Liver (tissue), 9 donors: ENCODE data around the gene CABP4. TPM values are rescaled to one million over a fixed set of nuclear protein-coding genes. Genes with fewer than 3 reads are reported as not detected.

Source experiments
- DNase-seq: peaks from one replicate; pipeline ENCODE4 v3.0.0-alpha.2; 2017; ENCODE audit warnings: low spot score
- H3K27ac ChIP-seq, 2 donors: one replicate each; pipeline ENCODE4 v1.7.0; 2013; ENCODE audit warnings: inconsistent platforms in 2 of 2, low read length in 2 of 2, control low read depth in 1 of 2, low read depth in 1 of 2, mild to moderate bottlenecking in 1 of 2
- H3K27me3 ChIP-seq, 4 donors: one replicate each; pipeline versions ENCODE4 v1.6.1 to v1.7.0; 2013; ENCODE audit warnings: low read length in 3 of 4, inconsistent platforms in 1 of 4, mild to moderate bottlenecking in 1 of 4, moderate library complexity in 1 of 4; ENCODE audit not compliant: control insufficient read depth in 4 of 4, insufficient read depth in 4 of 4
- H3K36me3 ChIP-seq, 4 donors: one replicate each; pipeline versions ENCODE4 v1.6.1 to v1.7.0; 2013; ENCODE audit warnings: low read length in 3 of 4, mild to moderate bottlenecking in 3 of 4, low read depth in 1 of 4, moderate library complexity in 1 of 4; ENCODE audit not compliant: control insufficient read depth in 4 of 4, insufficient read depth in 3 of 4
- H3K4me1 ChIP-seq, 4 donors: one replicate each; pipeline versions ENCODE4 v1.6.1 to v1.7.0; 2013; ENCODE audit warnings: low read length in 3 of 4, mild to moderate bottlenecking in 3 of 4, moderate library complexity in 1 of 4; ENCODE audit not compliant: control insufficient read depth in 4 of 4, insufficient read depth in 4 of 4
- H3K4me3 ChIP-seq, 3 donors: one replicate each; pipeline versions ENCODE4 v1.6.1 to v1.7.0; 2013; ENCODE audit warnings: low read length in 3 of 3, control low read depth in 1 of 3, low read depth in 1 of 3, mild to moderate bottlenecking in 1 of 3
- H3K9ac ChIP-seq, 2 donors: one replicate each; pipeline ENCODE4 v1.7.0; 2013; ENCODE audit warnings: low read length in 2 of 2, mild to moderate bottlenecking in 2 of 2, moderate library complexity in 2 of 2, control low read depth in 1 of 2, low read depth in 1 of 2
- H3K9me3 ChIP-seq, 4 donors: one replicate each; pipeline versions ENCODE4 v1.6.1 to v1.7.0; 2013; ENCODE audit warnings: low read length in 3 of 4; ENCODE audit not compliant: control insufficient read depth in 4 of 4
- EGR1 ChIP-seq, 2 donors: IDR thresholded peaks; 2 replicates each; pipeline ENCODE4 v1.6.1; 2016 to 2018; ENCODE audit warnings: antibody characterized with exemption in 2 of 2, low read depth in 2 of 2
- FOXA1 ChIP-seq: IDR thresholded peaks from 2 replicates; pipeline ENCODE4 v1.6.1; 2016; ENCODE audit warnings: antibody characterized with exemption
- FOXA2 ChIP-seq: IDR thresholded peaks from 2 replicates; pipeline ENCODE4 v1.6.1; 2016; ENCODE audit warnings: antibody characterized with exemption
- GABPA ChIP-seq, 2 donors: IDR thresholded peaks in 1 of 2; conservative IDR thresholded peaks in 1 of 2; 2 replicates each; pipeline ENCODE4 v1.6.1; 2016; ENCODE audit warnings: antibody characterized with exemption in 2 of 2, mild to moderate bottlenecking in 1 of 2, moderate library complexity in 1 of 2
- HNF4A ChIP-seq, 2 donors: conservative IDR thresholded peaks; 2 replicates each; pipeline ENCODE4 v1.6.1; 2016; ENCODE audit warnings: antibody characterized with exemption in 2 of 2, mild to moderate bottlenecking in 2 of 2
- HNF4G ChIP-seq: IDR thresholded peaks from 2 replicates; pipeline ENCODE4 v1.6.1; 2016; ENCODE audit warnings: antibody characterized with exemption
- JUND ChIP-seq, 2 donors: IDR thresholded peaks; 2 replicates each; pipeline ENCODE4 v1.6.1; 2016; ENCODE audit warnings: antibody characterized with exemption in 2 of 2
- NR2F2 ChIP-seq: IDR thresholded peaks from 2 replicates; pipeline ENCODE4 v1.6.1; 2016; ENCODE audit warnings: antibody characterized with exemption
- RAD21 ChIP-seq, 2 donors: IDR thresholded peaks; 2 replicates each; pipeline ENCODE4 v1.6.1; 2016; ENCODE audit warnings: antibody characterized with exemption in 2 of 2, mild to moderate bottlenecking in 2 of 2
- RXRA ChIP-seq, 2 donors: IDR thresholded peaks; 2 replicates each; pipeline ENCODE4 v1.6.1; 2017 to 2018; ENCODE audit warnings: antibody characterized with exemption in 2 of 2, mild to moderate bottlenecking in 1 of 2
- SP1 ChIP-seq: IDR thresholded peaks from 2 replicates; pipeline ENCODE4 v1.6.1; 2018; ENCODE audit warnings: antibody characterized with exemption, mild to moderate bottlenecking
- TAF1 ChIP-seq: conservative IDR thresholded peaks from 2 replicates; pipeline ENCODE4 v1.6.1; 2016; ENCODE audit warnings: antibody characterized with exemption, mild to moderate bottlenecking
- YY1 ChIP-seq: IDR thresholded peaks from 2 replicates; pipeline ENCODE4 v1.6.1; 2016; ENCODE audit warnings: antibody characterized with exemption, mild to moderate bottlenecking
- WGBS: extraction: QIAGEN DNeasy Blood & Tissue Kit; methylation state at CpG from one replicate; pipeline ENCODE4 v1.1.7; 2013; 5-methylcytosine and 5-hydroxymethylcytosine counted together
- polyA plus RNA-seq, 2 donors: library from polyadenylated mRNA; stranded (reverse) in 1 of 2; unstranded in 1 of 2; fragments of 200-250 nt in 1 of 2; fragments of >200 nt in 1 of 2; fragmentation: Nextera tagmentation in 1 of 2; extraction: Ambion mirVana in 1 of 2; gene quantifications; one replicate each; pipeline versions ENCODE4 v1.2.1 to v1.2.3, GENCODE V29; 2013 to 2015
- total RNA-seq, 2 donors: library from RNA; depleted of rRNA; stranded (reverse); fragments of >200 nt; gene quantifications; one replicate each; pipeline ENCODE4 v1.2.3, GENCODE V29; 2014
- TF ChIP-seq, protein P1 (sequence below): IDR thresholded peaks from 2 replicates; pipeline ENCODE4 v1.6.1; 2016; ENCODE audit warnings: antibody characterized with exemption
- TF ChIP-seq, protein P2 (sequence below): IDR thresholded peaks from 2 replicates; pipeline ENCODE4 v1.6.1; 2016; ENCODE audit warnings: antibody characterized with exemption
- TF ChIP-seq, protein P3 (sequence below): fragments of 150-350 bp; IDR thresholded peaks from 2 replicates; pipeline ENCODE4 v1.5.1; 2017; ENCODE audit warnings: improper control_type of control experiment, low read depth, low read length; ENCODE audit not compliant: missing input control
- TF ChIP-seq, protein P4 (sequence below): IDR thresholded peaks from 2 replicates; pipeline ENCODE4 v1.6.1; 2016; ENCODE audit warnings: antibody characterized with exemption
- donor health status: healthy.
- donor health status: healthy.
- donor health status: healthy.
- donor health status: healthy.
- donor health status: healthy.

Gene CABP4
- total and polyA plus RNA-seq, 4 donors, result 0.85 to 2.9 (median 1.6) TPM

DNA sequence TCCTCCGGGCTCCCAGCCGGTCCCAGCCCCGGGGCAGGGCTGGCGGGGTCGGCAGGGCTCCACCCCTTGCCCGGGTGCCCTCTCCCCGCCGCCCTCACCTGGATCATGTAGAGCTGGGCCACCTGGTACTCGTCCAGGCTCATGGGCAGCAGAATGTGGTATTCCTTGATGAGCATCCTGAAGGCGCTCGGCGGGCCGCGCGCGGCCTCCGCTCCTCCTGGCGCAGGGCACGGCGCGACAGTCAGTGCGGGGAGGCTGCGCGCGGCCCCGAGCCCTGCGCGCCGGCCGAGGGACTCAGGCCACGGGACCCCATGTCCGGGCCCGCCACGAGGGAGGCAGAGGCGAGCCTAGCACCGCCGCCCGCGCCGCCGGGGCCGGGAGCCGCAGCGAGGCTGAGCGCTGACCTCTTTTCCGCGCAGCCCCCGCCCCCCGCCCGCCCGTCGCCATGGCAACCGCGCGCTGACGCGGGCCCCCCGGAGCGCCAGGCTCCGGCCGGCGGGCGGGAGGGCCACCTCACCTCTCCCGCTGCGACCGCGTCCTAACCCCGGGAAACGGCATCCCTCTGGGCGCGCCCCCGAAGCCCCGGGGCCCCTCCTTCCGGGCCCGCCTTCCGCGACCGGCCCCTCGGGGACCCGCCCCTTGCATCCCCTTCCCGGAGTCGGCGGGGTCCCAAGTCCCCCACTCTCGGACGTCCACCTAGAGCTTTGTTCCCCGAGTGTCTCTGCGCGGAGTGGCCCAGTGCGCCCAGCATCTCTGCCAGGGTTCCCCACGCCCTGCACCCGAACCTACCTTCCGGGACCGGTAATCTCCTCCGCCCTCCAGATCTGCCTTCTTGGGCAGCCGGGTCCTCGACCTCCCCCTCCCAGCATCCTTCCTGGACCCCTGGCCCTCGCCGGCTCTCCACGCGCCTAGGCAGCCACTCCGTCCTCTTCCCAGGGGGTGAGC lies 49.1 kb downstream of the CABP4 start:
- Histone ChIP-seq H3K9ac (peak overlapping the region; percentile 22 to 30), H3K27ac (peak overlapping the region; percentile 96 to 100), H3K4me1 (peaks cover 8 to 44% (median 26%) of the 10 kb centered on the region in 4 donors), H3K9me3 (no peaks in the 10 kb centered on the region), H3K36me3 (peaks cover 0 to 2% (median 0%) of the 10 kb centered on the region in 4 donors), H3K4me3 (peak overlapping the region in 2 of 3 donors; percentile 63 to 69), H3K27me3 (no peaks in the 10 kb centered on the region)
- 10% methylated on average over 101 of the region's 101 CpGs for WGBS
- no peak for DNase-seq
- TF ChIP-seq JUND (IDR thresholded peaks at IDR 0.05) (no peak), FOXA1 (no peak), HNF4G (no peak), NR2F2 (no peak), GABPA (IDR thresholded peaks at IDR 0.05 in 1 of 2, conservative IDR thresholded peaks at IDR 0.05 in 1 of 2) (no peak), YY1 (no peak), TAF1 (no peak), EGR1 (IDR thresholded peaks at IDR 0.05; ENCODE audit: low read depth in 2 of 2) (no peak), SP1 (no peak), FOXA2 (no peak), RAD21 (IDR thresholded peaks at IDR 0.05) (no peak), HNF4A (conservative IDR thresholded peaks at IDR 0.05) (no peak), RXRA (IDR thresholded peaks at IDR 0.05) (no peak)
- TF ChIP-seq, protein P1, sequence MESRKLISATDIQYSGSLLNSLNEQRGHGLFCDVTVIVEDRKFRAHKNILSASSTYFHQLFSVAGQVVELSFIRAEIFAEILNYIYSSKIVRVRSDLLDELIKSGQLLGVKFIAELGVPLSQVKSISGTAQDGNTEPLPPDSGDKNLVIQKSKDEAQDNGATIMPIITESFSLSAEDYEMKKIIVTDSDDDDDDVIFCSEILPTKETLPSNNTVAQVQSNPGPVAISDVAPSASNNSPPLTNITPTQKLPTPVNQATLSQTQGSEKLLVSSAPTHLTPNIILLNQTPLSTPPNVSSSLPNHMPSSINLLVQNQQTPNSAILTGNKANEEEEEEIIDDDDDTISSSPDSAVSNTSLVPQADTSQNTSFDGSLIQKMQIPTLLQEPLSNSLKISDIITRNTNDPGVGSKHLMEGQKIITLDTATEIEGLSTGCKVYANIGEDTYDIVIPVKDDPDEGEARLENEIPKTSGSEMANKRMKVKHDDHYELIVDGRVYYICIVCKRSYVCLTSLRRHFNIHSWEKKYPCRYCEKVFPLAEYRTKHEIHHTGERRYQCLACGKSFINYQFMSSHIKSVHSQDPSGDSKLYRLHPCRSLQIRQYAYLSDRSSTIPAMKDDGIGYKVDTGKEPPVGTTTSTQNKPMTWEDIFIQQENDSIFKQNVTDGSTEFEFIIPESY, result no peak
- TF ChIP-seq, protein P2, sequence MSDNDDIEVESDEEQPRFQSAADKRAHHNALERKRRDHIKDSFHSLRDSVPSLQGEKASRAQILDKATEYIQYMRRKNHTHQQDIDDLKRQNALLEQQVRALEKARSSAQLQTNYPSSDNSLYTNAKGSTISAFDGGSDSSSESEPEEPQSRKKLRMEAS, result no peak
- TF ChIP-seq, protein P3, sequence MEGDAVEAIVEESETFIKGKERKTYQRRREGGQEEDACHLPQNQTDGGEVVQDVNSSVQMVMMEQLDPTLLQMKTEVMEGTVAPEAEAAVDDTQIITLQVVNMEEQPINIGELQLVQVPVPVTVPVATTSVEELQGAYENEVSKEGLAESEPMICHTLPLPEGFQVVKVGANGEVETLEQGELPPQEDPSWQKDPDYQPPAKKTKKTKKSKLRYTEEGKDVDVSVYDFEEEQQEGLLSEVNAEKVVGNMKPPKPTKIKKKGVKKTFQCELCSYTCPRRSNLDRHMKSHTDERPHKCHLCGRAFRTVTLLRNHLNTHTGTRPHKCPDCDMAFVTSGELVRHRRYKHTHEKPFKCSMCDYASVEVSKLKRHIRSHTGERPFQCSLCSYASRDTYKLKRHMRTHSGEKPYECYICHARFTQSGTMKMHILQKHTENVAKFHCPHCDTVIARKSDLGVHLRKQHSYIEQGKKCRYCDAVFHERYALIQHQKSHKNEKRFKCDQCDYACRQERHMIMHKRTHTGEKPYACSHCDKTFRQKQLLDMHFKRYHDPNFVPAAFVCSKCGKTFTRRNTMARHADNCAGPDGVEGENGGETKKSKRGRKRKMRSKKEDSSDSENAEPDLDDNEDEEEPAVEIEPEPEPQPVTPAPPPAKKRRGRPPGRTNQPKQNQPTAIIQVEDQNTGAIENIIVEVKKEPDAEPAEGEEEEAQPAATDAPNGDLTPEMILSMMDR, result no peak
- TF ChIP-seq, protein P4, sequence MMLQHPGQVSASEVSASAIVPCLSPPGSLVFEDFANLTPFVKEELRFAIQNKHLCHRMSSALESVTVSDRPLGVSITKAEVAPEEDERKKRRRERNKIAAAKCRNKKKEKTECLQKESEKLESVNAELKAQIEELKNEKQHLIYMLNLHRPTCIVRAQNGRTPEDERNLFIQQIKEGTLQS, result no peak

DNA sequence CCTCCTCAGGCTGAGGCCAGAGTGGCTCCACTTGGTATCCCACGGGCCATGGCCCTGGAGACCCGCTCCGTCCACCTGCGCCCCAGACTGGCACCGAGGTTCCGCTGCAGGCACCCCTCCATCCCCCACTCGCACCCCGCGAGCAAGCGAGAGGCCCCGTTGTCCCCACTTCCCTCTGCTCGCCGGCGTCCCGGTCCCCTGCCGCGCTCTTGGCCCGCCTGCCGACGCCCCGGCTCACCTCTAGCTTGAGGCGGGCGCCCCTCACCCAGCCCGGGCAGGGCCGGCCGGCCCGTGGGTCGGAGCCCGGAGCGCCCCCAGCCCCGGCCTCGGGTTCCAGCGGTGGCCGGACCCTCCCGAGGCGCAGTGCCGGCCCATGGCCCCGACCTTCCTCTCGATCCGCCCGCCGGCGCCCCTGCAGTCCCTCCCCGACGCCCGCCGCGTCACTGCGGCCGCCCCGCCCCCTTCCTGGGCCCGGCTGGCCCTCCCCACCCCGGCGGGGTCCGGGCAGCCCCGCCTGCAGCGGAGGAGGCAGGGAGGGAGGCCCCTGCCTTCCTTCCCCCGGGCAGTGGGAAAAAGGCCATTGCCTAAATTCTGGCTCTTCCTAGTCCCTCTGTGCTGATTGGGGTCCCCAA lies 49.9 kb downstream of the CABP4 start, which contains the start of gene PITPNM1:
Gene PITPNM1, minus strand, starts transcription at position 414 of the 632 bp plus-strand sequence. CDS start 1,183 bp downstream, outside the sequence.
- WGBS, result 1% methylated on average over 58 of the region's 58 CpGs
- peak within 1 kb of the TSS; percentile 12 to 78 (median 69) for H3K4me3 ChIP-seq
- H3K9me3 ChIP-seq, result no peaks in the 10 kb centered on the region
- H3K36me3 ChIP-seq, result peaks cover 0 to 2% (median 0%) of the 10 kb centered on the region in 4 donors
- TF ChIP-seq, protein P1, result no peak
- TF ChIP-seq NR2F2, result no peak
- TF ChIP-seq EGR1 (IDR thresholded peaks at IDR 0.05; ENCODE audit: low read depth in 2 of 2), result no peak
- no peak for TF ChIP-seq SP1
- no peak for TF ChIP-seq HNF4G
- no peak for TF ChIP-seq JUND (IDR thresholded peaks at IDR 0.05)
- peaks cover 8 to 44% (median 26%) of the 10 kb centered on the region in 4 donors for H3K4me1 ChIP-seq
- peak; percentile 62 for DNase-seq
- no peaks in the 10 kb centered on the region for H3K27me3 ChIP-seq
- peak within 1 kb of the TSS; percentile 96 to 100 for H3K27ac ChIP-seq
- H3K9ac ChIP-seq, result peak within 1 kb of the TSS; percentile 66 to 74
